Activated naive CD4-positive, alpha-beta T cell treated with anti-CD3 and anti-CD28 coated beads, Interleukin-2, amount 10 ng/mL, durations not matched to agents 7 days and 5 days (primary cell): ENCODE results near the gene IL20RB.
"Not testable (repeated sequence)": the region's sequence is repeated elsewhere in the genome, so short reads cannot be mapped to it uniquely, and the experiment has no call there.

Source experiments
- CTCF ChIA-PET: fragments of 350-600 bp; sonication (Branson Sonifier 250); formaldehyde crosslinking; loops from one replicate; lab custom pipeline; 2021; ENCODE audit warnings: antibody characterized with exemption; lab: Charles Lee
- DNase-seq: peaks from one replicate; pipeline ENCODE4 v3.0.0-alpha.2; 2020
- H3K27ac Mint-ChIP-seq: one replicate; pipeline ENCODE4 v1.8.0; 2021; ENCODE audit warnings: mild to moderate bottlenecking, moderate library complexity, mixed read lengths
- H3K27me3 Mint-ChIP-seq: one replicate; pipeline ENCODE4 v1.8.0; 2021; ENCODE audit warnings: mild to moderate bottlenecking, mixed read lengths
- H3K36me3 Mint-ChIP-seq: one replicate; pipeline ENCODE4 v1.8.0; 2021; ENCODE audit warnings: mixed read lengths
- H3K4me1 Mint-ChIP-seq: one replicate; pipeline ENCODE4 v1.8.0; 2021; ENCODE audit warnings: mixed read lengths
- H3K4me3 Mint-ChIP-seq: one replicate; pipeline ENCODE4 v1.8.0; 2021; ENCODE audit warnings: mild to moderate bottlenecking, moderate library complexity, mixed read lengths
- H3K9me3 Mint-ChIP-seq: one replicate; pipeline ENCODE4 v1.8.0; 2021; ENCODE audit warnings: mixed read lengths

IL20RB gene

DNA sequence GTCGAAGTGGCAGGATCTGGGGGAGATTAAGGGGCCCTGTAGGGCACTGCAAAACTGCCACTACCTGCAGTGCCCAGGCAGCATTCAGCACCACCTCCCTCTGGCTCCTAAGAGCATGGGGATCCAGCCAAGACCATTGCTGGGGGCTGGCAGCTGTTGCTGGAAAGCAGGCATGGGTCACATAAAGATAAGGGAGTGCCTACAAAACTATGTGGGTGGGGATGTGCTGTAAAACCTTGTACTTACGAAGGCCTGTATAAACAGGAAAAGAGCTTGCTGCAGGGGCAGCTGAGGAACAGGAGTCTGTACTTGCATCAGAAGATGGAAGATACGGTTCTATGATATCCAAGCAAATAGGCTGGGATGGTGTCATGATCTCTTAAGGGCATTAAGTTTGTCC, 27.1 kb downstream of the IL20RB start:
- no peak for DNase-seq
- no peaks in the 10 kb centered on the region for H3K36me3 Mint-ChIP-seq
- H3K27me3 Mint-ChIP-seq: no peaks in the 10 kb centered on the region
- no peak overlapping the region for H3K27ac Mint-ChIP-seq
- CTCF ChIA-PET: interaction anchor here (1.4 kb wide), 1 partner anchor 29 kb away, joined by 3 read pairs; no protein-coding TSS in a partner anchor
- no peaks in the 10 kb centered on the region for H3K9me3 Mint-ChIP-seq
- H3K4me1 Mint-ChIP-seq: no peaks in the 10 kb centered on the region
- H3K4me3 Mint-ChIP-seq: no peak overlapping the region

DNA sequence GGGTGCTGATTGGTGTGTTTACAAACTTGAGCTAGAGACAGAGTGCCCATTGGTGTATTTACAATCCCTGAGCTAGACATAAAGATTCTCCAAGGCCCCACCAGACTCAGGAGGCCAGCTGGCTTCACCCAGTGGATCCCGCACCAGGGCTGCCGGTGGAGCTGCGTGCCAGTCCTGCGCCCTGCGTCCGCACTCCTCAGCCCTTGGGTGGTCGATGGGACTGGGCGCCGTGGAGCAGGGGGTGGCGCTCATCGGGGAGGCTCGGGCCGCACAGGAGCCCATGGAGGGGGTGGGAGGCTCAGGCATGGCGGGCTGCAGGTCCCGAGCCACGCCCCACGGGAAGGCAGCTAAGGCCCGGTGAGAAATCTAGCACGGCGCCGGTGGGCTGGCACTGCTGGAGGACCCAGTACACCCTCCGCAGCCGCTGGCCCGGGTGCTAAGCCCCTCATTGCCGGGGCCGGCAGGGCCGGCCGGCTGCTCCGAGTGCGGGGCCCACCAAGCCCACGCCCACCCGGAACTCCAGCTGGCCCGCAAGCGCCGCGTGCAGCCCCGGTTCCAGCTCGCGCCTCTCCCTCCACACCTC, 29.7 kb downstream of the IL20RB start:
- H3K27ac Mint-ChIP-seq, H3K4me3 Mint-ChIP-seq, H3K27me3 Mint-ChIP-seq, H3K36me3 Mint-ChIP-seq, CTCF ChIA-PET, H3K4me1 Mint-ChIP-seq, H3K9me3 Mint-ChIP-seq, DNase-seq: not testable (repeated sequence)

DNA sequence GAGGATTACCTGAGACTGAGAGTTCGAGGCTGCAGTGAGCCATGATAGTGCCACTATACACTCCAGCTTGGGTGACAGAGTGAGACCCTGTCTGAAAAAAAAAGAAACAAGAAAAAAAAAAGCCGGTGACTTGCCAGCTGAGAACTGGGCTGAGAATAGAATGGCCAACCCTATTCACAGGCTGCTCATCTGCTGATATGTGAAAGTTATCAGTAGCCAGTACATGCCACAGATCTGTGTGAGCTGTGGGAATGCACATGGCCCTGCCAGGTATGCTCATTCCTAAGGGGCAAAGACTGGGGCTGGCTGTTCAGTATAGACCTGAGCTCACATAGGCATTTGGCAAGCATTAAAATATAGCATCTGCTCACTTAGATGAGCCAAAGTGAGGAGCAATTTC, 30.9 kb downstream of the IL20RB start:
- no peaks in the 10 kb centered on the region for H3K4me1 Mint-ChIP-seq
- H3K27ac Mint-ChIP-seq: no peak overlapping the region
- H3K27me3 Mint-ChIP-seq: no peaks in the 10 kb centered on the region
- H3K9me3 Mint-ChIP-seq: no peaks in the 10 kb centered on the region
- no peak for DNase-seq
- CTCF ChIA-PET: no interaction called here
- no peaks in the 10 kb centered on the region for H3K36me3 Mint-ChIP-seq
- H3K4me3 Mint-ChIP-seq: no peak overlapping the region

DNA sequence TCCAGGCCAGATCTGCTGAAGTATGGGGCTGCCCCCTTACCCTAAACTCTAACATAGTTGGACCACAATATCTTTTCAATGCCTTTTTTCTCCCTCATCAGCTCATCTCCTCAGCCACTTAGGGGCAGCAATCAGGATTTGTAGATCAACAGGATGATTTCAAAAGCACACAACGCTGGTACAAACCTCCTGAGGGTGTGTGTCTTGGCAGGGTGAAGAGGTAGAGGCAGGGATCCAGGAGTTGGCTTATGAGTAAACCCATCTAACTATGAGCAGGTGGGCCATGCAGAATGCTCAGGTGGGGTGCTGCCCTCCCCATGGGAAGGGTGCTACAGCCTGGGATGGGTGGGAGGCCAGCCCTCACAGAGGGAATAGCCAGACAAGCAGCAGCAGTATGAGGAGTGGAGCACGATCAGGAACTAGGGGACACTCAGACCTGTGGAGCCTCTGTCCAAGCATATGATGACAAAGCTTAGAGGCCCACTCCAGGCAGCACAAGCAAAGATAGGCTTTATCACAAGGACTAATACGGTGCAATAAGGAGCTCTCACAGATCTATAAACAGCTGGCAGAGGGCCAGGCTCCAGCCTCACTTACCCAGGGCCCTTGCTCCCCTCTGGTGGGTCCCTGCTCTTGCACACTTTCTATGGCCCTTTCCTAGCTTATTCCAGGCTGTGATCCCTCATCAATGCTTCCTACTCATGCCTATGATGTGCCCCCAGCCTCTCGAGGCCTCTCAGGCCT, 32.2 kb downstream of the IL20RB start:
- peak overlapping the region; percentile 35 for H3K27ac Mint-ChIP-seq
- H3K36me3 Mint-ChIP-seq: no peaks in the 10 kb centered on the region
- CTCF ChIA-PET: no interaction called here
- H3K9me3 Mint-ChIP-seq: no peaks in the 10 kb centered on the region
- H3K4me1 Mint-ChIP-seq: peaks cover 1% of the 10 kb centered on the region
- no peak overlapping the region for H3K4me3 Mint-ChIP-seq
- no peaks in the 10 kb centered on the region for H3K27me3 Mint-ChIP-seq
- DNase-seq: no peak

DNA sequence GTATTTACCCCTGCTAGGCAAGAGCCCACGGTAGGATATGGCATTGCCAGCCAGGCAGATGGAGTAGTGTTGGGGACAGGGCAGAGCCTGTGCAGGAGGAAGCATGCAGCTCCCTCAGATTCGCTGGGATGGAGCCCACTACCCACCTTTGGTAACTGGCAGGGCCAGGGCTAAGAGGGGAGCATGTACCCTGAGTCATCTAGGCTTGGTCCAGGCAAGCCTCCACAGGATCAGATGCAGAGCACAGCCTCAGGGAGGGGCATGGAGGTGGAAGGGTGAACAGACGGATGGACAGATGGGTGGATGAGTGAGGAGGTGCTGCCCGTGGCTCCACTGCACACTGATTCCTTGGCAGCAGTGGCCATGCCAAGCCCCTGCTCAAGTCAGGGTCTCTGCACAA, 33.0 kb downstream of the IL20RB start:
- Mint-ChIP-seq H3K4me1 (peaks cover 2% of the 10 kb centered on the region), H3K36me3 (no peaks in the 10 kb centered on the region), H3K27me3 (no peaks in the 10 kb centered on the region), H3K27ac (no peak overlapping the region), H3K9me3 (no peaks in the 10 kb centered on the region), H3K4me3 (no peak overlapping the region)
- DNase-seq: no peak
- CTCF ChIA-PET: no interaction called here

DNA sequence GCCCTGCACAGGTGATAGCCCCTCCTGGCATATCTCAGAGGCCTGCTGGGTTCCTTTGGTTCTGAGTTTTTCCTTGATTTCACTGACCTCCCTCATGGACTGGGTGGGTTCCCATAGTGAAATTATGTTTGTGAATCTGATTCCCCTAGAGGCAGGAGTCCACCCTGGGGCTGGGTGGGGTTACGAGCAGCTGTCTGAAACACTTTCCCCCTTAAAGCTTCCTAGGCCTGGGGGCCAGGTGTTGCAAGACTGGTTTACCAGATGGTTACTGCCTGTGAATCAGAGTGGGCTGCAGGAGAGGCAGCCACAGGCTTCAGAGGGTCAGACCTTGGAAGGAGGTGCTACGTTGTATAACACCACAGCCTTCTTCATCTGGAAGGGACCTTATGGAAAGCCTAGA, 34.3 kb downstream of the IL20RB start:
- DNase-seq: no peak
- Mint-ChIP-seq H3K9me3 (no peaks in the 10 kb centered on the region), H3K4me3 (no peak overlapping the region), H3K27ac (no peak overlapping the region), H3K36me3 (no peaks in the 10 kb centered on the region), H3K27me3 (no peaks in the 10 kb centered on the region), H3K4me1 (peaks cover 2% of the 10 kb centered on the region)
- CTCF ChIA-PET: no interaction called here

DNA sequence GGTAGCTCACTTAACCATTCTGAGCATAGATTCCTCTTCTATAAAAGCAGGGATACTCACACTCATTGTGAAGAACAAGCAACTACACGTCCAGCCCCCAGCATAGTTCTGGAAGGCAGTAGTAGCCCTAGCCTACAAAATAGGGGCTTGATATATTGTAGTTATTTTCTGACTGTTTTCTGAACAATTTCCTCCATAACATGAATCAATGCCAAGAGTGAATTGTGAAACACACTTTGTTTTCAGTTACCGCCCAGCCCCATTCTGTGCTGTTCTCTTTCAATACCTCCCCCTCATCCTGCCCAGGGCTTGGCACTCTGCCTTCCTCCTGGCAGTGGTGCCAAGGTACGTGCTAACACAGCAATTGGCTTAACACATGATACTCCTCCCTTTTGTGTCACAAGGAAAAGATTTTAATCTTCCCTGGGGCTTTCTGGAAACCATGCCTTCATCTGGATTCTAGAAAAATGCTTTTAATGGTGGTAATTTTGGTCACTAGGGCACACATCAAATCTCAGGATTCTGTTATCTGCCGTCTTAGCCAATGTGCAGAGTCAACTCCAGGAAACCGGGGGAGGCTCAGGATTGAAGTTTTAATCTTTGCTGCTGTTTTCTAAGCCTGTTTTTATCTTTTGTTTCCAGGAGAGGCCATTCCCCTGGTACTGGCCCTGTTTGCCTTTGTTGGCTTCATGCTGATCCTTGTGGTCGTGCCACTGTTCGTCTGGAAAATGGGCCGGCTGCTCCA, 37.2 kb downstream of the IL20RB start:
- no peak for DNase-seq
- no peaks in the 10 kb centered on the region for H3K36me3 Mint-ChIP-seq
- H3K9me3 Mint-ChIP-seq: no peaks in the 10 kb centered on the region
- no peak overlapping the region for H3K27ac Mint-ChIP-seq
- no peak overlapping the region for H3K4me3 Mint-ChIP-seq
- H3K4me1 Mint-ChIP-seq: peaks cover 2% of the 10 kb centered on the region
- H3K27me3 Mint-ChIP-seq: no peaks in the 10 kb centered on the region
- CTCF ChIA-PET: interaction anchor here (0.6 kb wide), 1 partner anchor 156 kb away, joined by 3 read pairs; no protein-coding TSS in a partner anchor

DNA sequence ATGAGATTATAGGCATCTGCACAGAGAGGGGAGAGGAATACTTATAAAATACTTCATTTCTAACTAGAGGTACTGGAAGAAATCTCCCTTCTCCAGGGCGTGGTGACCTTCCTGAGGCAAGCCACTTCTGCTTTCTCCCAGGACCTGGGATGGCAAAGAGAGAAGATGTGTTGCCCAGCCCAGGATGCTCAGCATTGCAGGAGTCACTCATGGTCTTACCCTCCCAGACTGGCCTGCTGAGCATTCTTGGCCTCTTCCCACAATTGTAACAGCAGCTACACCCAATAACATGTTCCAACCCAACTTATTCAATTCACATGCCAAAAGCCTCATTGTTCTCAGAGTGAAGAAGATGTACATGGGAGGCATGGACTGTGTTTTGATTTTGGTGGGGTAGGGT, 37.9 kb downstream of the IL20RB start:
- Mint-ChIP-seq H3K27ac (no peak overlapping the region), H3K27me3 (no peaks in the 10 kb centered on the region), H3K4me3 (no peak overlapping the region), H3K9me3 (no peaks in the 10 kb centered on the region), H3K36me3 (no peaks in the 10 kb centered on the region), H3K4me1 (peaks cover 2% of the 10 kb centered on the region)
- CTCF ChIA-PET: no interaction called here
- no peak for DNase-seq

DNA sequence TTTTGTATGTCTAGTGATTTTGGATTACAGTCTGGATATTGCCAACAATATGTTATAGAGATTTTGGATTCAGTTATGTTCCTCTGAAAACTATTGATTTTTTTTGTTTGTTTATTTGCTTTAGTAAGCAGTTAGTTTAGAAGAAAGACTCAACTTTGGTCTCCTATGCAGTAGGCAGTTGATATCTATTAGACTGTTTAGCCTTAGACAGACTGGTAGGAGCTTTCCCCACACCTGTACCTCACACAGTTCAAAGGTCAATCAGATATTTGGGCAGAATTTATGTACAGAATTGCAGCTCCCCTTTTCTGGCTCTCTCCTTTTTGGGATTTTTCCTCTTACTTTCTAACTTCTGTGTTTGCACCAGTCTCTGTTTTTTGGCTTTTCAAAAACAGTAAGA, 42.3 kb downstream of the IL20RB start:
- H3K9me3 Mint-ChIP-seq: no peaks in the 10 kb centered on the region
- H3K4me1 Mint-ChIP-seq: peaks cover under 1% of the 10 kb centered on the region
- no peaks in the 10 kb centered on the region for H3K36me3 Mint-ChIP-seq
- DNase-seq: no peak
- H3K27ac Mint-ChIP-seq: no peak overlapping the region
- no peaks in the 10 kb centered on the region for H3K27me3 Mint-ChIP-seq
- CTCF ChIA-PET: no interaction called here
- H3K4me3 Mint-ChIP-seq: no peak overlapping the region

DNA sequence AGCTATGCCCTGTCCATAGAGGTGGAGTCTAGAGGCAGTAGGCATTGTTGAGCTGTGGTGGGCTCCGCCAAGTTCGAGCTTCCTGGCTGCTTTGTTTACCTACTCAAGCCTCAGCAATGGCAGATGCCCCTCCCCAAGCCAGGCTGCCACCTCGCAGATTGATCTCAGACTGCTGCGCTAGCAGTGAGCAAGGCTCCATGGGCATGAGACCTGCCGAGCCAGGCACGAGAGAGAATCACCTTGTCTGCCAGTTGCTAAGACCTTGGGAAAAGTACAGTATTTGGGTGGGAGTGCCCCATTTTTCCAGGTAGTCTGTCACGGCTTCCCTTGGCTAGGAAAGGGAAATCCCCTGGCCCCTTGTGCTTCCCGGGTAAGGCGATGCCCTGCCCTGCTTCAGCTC, 49.6 kb downstream of the IL20RB start:
- CTCF ChIA-PET, H3K9me3 Mint-ChIP-seq, DNase-seq: not testable (repeated sequence)

DNA sequence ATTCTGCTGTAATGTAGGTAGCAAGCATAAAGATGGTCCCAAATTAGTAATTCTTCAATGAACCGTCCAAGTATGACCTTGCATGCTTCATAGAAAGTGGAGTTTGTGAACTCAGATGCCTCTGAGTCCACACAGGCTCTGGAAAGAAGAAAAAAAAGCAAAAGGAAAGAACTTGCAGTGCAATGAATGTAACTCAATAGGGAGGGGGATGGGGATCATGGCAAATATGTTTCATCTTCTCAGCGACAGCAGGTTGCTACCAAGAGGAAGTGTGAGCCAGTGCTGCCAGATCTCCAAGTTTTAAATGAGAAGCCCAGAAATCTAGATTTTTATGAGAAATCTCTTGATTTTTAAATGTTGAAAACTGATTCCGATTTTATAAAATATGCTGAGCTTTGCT, 50.3 kb downstream of the IL20RB start:
- Mint-ChIP-seq H3K4me3 (no peak overlapping the region), H3K9me3 (no peaks in the 10 kb centered on the region), H3K36me3 (no peaks in the 10 kb centered on the region), H3K4me1 (no peaks in the 10 kb centered on the region), H3K27ac (no peak overlapping the region), H3K27me3 (no peaks in the 10 kb centered on the region)
- DNase-seq: no peak
- CTCF ChIA-PET: no interaction called here

More for the DNA sequence above, 49.6 kb downstream of the IL20RB start:
- not testable (repeated sequence) for H3K36me3 Mint-ChIP-seq, H3K4me3 Mint-ChIP-seq, H3K27ac Mint-ChIP-seq, H3K4me1 Mint-ChIP-seq, H3K27me3 Mint-ChIP-seq

DNA sequence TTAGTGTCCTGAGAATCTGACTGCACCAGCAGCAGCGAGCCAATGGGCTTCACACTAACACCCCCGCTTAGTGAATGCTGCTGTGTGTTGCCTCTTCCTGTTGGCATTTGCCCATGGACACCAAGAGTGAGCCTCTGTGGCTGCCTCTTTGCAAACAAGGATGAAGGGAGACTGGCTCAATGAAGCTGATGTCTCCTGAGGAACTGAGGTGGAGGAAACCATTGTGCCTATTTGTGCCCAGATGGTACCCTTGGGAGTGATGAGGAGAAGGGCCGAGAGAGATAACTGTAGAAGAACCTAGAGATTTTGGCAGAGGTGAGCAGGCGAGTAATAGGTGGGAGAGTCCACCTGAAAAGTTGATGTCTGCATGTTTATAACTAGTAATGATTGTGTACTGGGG, 51.2 kb downstream of the IL20RB start:
- Mint-ChIP-seq H3K27ac (no peak overlapping the region), H3K27me3 (no peaks in the 10 kb centered on the region), H3K36me3 (no peaks in the 10 kb centered on the region), H3K9me3 (no peaks in the 10 kb centered on the region), H3K4me3 (no peak overlapping the region), H3K4me1 (peaks cover 3% of the 10 kb centered on the region)
- CTCF ChIA-PET: no interaction called here
- DNase-seq: no peak

DNA sequence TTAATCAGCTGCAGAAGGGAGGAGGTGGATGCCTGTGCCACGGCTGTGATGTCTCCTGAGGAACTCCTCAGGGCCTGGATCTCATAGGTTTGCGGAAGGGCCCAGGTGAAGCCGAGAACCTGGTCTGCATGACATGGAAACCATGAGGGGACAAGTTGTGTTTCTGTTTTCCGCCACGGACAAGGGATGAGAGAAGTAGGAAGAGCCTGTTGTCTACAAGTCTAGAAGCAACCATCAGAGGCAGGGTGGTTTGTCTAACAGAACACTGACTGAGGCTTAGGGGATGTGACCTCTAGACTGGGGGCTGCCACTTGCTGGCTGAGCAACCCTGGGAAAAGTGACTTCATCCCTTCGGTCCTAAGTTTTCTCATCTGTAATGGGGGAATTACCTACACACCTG, 52.4 kb downstream of the IL20RB start:
- no peaks in the 10 kb centered on the region for H3K36me3 Mint-ChIP-seq
- no peak overlapping the region for H3K27ac Mint-ChIP-seq
- no peak overlapping the region for H3K4me3 Mint-ChIP-seq
- peaks cover 11% of the 10 kb centered on the region for H3K4me1 Mint-ChIP-seq
- no peak for DNase-seq
- H3K27me3 Mint-ChIP-seq: no peaks in the 10 kb centered on the region
- no peaks in the 10 kb centered on the region for H3K9me3 Mint-ChIP-seq
- CTCF ChIA-PET: interaction anchor here (0.6 to 1.3 kb wide), 2 partner anchors 14 to 232 kb away, joined by 3 read pairs; no protein-coding TSS in a partner anchor

DNA sequence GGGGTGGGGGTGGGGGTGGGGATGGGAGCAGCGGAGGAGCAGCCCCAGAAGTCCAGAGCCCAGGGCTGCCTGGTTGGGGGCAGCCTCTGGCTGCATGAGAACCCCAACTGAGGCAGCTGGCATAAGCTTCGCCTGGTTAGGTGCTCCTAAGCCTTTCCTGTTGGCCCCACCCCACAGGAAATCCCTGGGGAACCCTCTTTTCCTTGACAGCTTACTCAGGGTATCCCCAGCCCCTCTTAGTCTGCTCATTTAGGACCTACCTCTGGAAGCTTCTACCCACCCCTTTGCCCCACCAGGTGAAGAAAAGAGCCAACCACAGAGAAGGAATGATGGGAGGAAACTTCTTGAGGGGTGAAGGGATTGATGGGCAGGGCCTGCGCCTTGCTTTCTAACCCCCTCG, 53.4 kb downstream of the IL20RB start:
- no peak for DNase-seq
- CTCF ChIA-PET: interaction anchor here (1.3 to 6.3 kb wide), 2 partner anchors 13 to 255 kb away, joined by 3 to 156 read pairs; partner anchors contain the start of gene STAG1
- Mint-ChIP-seq H3K9me3 (no peaks in the 10 kb centered on the region), H3K36me3 (no peaks in the 10 kb centered on the region), H3K27ac (no peak overlapping the region), H3K27me3 (no peaks in the 10 kb centered on the region), H3K4me1 (peaks cover 13% of the 10 kb centered on the region), H3K4me3 (no peak overlapping the region)
